Stimulated activated CD4-positive, alpha-beta T cell treated with anti-CD3 and anti-CD28 coated beads, Interleukin-12 subunit alpha, Interleukin-12 subunit beta, amount 100 ng/mL, for 24 hours (primary cell): ENCODE data around the gene CHTF18.
"Not testable (repeated sequence)": the region's sequence is repeated elsewhere in the genome, so short reads cannot be mapped to it uniquely, and the experiment has no call there.

Experiments used
- DNase-seq, 2 experiments: peaks; one replicate each; pipeline ENCODE4 v3.0.0-alpha.2; 2020; ENCODE audit warnings: low read depth in 2 of 2

The CHTF18 gene

GRCh38 chr16:807347-808084 is 19.1 kb downstream of the CHTF18 start:
- DNase-seq: peak; percentile 71 to 83

GRCh38 chr16:808085-808386 is 19.6 kb downstream of the CHTF18 start:
- no peak for DNase-seq

GRCh38 chr16:813204-813915 is 24.9 kb downstream of the CHTF18 start:
- peak in 1 of 2 experiments; percentile 56 for DNase-seq

- DNase-seq: no peak
These were observed 25.5 kb downstream of the CHTF18 start for GRCh38 chr16:813916-814412.

GRCh38 chr16:814974-815373 is 26.6 kb downstream of the CHTF18 start:
- no peak for DNase-seq

- no peak for DNase-seq
These were observed 27.4 kb downstream of the CHTF18 start for GRCh38 chr16:815861-816260.

- DNase-seq: no peak
These were observed 28.8 kb downstream of the CHTF18 start for GRCh38 chr16:817001-817906.

- DNase-seq: no peak
These were observed 29.7 kb downstream of the CHTF18 start for GRCh38 chr16:818132-818531.

GRCh38 chr16:818592-818991 is 30.2 kb downstream of the CHTF18 start:
- DNase-seq: no peak

GRCh38 chr16:819336-820043 is 31.1 kb downstream of the CHTF18 start:
- DNase-seq: no peak

- DNase-seq: not testable (repeated sequence)
These were observed 31.6 kb downstream of the CHTF18 start for GRCh38 chr16:820044-820408.

GRCh38 chr16:820748-821147 is 32.3 kb downstream of the CHTF18 start:
- no peak for DNase-seq

- DNase-seq: no peak
These were observed 33.3 kb downstream of the CHTF18 start for GRCh38 chr16:821751-822150.

- no peak for DNase-seq
These were observed 33.9 kb downstream of the CHTF18 start for GRCh38 chr16:822174-822908.

GRCh38 chr16:822909-823297 is 34.5 kb downstream of the CHTF18 start:
- DNase-seq: no peak

- no peak for DNase-seq
These were observed 35.8 kb downstream of the CHTF18 start for GRCh38 chr16:824194-824593.

- DNase-seq: no peak
These were observed 36.2 kb downstream of the CHTF18 start for GRCh38 chr16:824601-825000.

GRCh38 chr16:825341-826061 is 37.1 kb downstream of the CHTF18 start:
- DNase-seq: no peak

- no peak for DNase-seq
These were observed 39.1 kb downstream of the CHTF18 start for GRCh38 chr16:827513-827912.

- DNase-seq: no peak
These were observed 40.5 kb downstream of the CHTF18 start for GRCh38 chr16:828891-829290.
